Lower lobe of right lung (tissue), 2 donors: ENCODE results near the gene RBM45. TPM values are rescaled to one million over a fixed set of nuclear protein-coding genes. Genes with fewer than 3 reads are reported as not detected.

Experiments used
- ATAC-seq, 2 donors: fragments of 200-7000 bp; cut with Tn5 transposase; one replicate each; pipeline ENCODE4 v1.9.1; 2020 to 2022; ENCODE audit warnings: mild to moderate bottlenecking in 2 of 2, moderate library complexity in 2 of 2
- DNase-seq: peaks from one replicate; pipeline ENCODE4 v3.0.0-alpha.2; 2020
- H3K27ac ChIP-seq: fragments of 200-600 bp; one replicate; pipeline ENCODE4 v1.8.0; 2022
- H3K27me3 ChIP-seq: fragments of 200-600 bp; one replicate; pipeline ENCODE4 v1.8.0; 2022; ENCODE audit warnings: low read depth
- H3K36me3 ChIP-seq: fragments of 200-600 bp; one replicate; pipeline ENCODE4 v1.8.0; 2022; ENCODE audit warnings: mild to moderate bottlenecking
- H3K4me1 ChIP-seq: fragments of 200-600 bp; one replicate; pipeline ENCODE4 v1.8.0; 2022
- H3K4me3 ChIP-seq: fragments of 200-600 bp; one replicate; pipeline ENCODE4 v1.8.0; 2022; ENCODE audit warnings: mild to moderate bottlenecking
- H3K9me3 ChIP-seq: fragments of 200-600 bp; one replicate; pipeline ENCODE4 v1.8.0; 2022
- CTCF ChIP-seq: fragments of 200-600 bp; IDR thresholded peaks from one replicate; pipeline ENCODE4 v1.8.0; 2022; ENCODE audit warnings: antibody characterized with exemption, mild to moderate bottlenecking
- intact Hi-C: fragments of 100-400 bp; cut with DNase I; formaldehyde crosslinking; loops from one replicate; pipeline ENCODE4 v1.11.0; 2022
- long read RNA-seq: library from polyadenylated mRNA; unstranded; transcript quantifications from one replicate; pipeline ENCODE4 v2.0.0, GENCODE V29; 2021
- total RNA-seq: library from RNA; stranded (reverse); fragmentation: NEBNext Ultra II Directional; extraction: Animal tissue kit (Norgen Biotek cat#: 25700); gene quantifications from one replicate; pipeline ENCODE4 v1.2.1, GENCODE V29; 2021
- donor health status: DM: no; HTN: yes; CAD: no; lungs with severe emphysema.

The RBM45 gene
- 11.7 TPM for total RNA-seq
- long read RNA-seq, transcript RBM45-201 (10 exons, 1,785 nt) = major isoform, 8 of 16 reads
- long read RNA-seq, partial matches to known transcripts = 1 of 16 reads
- long read RNA-seq, other reads (novel, unspliced or antisense) = 6 of 16 reads

DNA sequence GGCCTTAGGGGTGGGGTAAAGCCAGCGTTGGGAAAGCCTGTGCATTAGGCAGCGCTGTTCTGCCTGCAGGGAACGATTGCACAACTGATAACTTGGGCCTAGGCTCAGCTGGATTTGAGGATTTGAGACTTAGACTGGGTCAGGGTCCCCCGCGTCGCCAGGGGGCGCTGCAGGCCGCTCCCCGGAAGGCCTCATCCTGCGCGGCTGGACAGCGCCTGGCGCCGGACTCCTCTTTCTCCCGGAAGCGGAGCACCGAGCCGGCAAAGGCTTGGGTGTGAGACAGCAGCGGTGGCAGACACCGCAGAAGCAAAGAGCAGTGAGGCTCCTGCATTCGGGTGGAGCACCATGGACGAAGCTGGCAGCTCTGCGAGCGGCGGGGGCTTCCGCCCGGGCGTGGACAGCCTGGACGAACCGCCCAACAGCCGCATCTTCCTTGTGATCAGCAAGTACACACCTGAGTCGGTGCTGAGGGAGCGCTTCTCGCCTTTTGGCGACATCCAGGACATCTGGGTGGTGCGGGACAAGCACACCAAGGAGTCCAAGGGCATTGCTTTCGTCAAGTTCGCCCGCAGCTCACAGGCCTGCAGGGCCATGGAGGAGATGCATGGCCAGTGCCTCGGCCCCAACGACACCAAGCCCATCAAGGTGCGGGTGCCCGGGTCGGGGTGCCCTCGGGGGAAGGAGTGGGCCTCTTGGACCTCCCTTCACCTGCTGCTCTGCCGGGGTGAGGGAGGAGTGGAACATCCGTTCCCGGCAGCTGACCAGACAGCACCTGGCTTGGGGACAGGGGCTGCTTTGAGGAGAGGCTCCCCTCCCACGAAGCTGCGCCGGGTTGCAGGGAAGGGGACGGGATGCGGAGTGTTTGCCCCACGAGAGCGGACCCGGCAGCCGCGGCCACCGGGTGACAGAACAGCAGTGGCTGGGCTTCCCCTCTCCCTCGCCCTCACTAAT, at the start of gene RBM45:
Gene RBM45 (plus strand): TSS at position 236 of the 951 bp plus-strand sequence. CDS start 110 bp downstream, at position 346.
- ATAC-seq (peak; percentile 99), DNase-seq (peak; percentile 96)
- intact Hi-C loops = no loop called here
- Histone ChIP-seq H3K27ac (peak within 1 kb of the TSS; percentile 78), H3K27me3 (no peaks in the 10 kb centered on the region), H3K36me3 (peaks cover 14% of the 10 kb centered on the region), H3K4me1 (peaks cover 14% of the 10 kb centered on the region), H3K4me3 (peak within 1 kb of the TSS; percentile 85), H3K9me3 (no peaks in the 10 kb centered on the region)
- TF ChIP-seq CTCF = peak; percentile 99

GRCh38 chr2:178066324-178066723, 45.9 kb upstream of the RBM45 start:
- ATAC-seq = no peak
- Histone ChIP-seq H3K4me3 (no peak overlapping the region), H3K4me1 (no peaks in the 10 kb centered on the region), H3K36me3 (no peaks in the 10 kb centered on the region), H3K27me3 (no peaks in the 10 kb centered on the region), H3K9me3 (no peaks in the 10 kb centered on the region), H3K27ac (no peak overlapping the region)
- DNase-seq = no peak
- intact Hi-C loops = no loop called here
- TF ChIP-seq CTCF = no peak

DNA sequence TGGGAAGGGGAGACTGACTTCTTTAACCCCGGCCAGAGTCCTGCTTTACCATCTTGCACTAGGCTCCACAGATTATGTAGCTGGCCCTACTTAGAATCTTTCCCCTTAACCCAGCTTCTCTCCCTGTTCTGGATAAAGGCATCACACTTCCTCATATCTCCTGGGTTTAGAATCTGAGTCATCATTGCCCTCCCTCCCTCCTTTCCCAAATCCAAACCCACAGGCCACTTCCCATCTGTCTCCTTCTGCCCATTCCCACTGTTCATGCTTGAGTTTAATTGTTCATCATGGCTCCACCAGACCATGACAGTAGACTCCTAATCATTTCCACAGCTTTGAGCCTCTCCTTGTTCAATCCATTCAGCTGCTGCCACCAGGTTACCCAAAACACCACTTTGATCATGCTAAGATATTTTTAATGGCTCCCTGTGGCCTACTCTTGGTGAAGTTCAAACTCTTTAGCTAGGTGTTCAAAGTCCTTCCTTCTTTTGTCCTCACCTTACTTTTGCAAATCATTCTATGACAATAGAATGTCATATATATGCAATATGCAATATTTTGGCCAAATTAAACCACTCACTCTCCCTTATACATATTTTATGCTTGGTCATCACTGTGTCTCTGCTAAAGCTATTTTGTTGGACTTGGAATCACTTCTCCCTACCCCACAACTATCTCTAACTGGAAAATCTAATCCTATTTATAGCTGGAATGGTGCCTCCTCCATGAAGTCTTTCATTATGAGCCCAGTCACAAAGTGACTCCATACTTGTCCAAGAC, 45.2 kb upstream of the RBM45 start:
- no peak for ATAC-seq
- Histone ChIP-seq H3K4me3 (no peak overlapping the region), H3K9me3 (no peaks in the 10 kb centered on the region), H3K36me3 (no peaks in the 10 kb centered on the region), H3K27me3 (peaks cover 3% of the 10 kb centered on the region), H3K4me1 (peaks cover under 1% of the 10 kb centered on the region), H3K27ac (no peak overlapping the region)
- DNase-seq = no peak
- TF ChIP-seq CTCF = no peak
- intact Hi-C loops = no loop called here

DNA sequence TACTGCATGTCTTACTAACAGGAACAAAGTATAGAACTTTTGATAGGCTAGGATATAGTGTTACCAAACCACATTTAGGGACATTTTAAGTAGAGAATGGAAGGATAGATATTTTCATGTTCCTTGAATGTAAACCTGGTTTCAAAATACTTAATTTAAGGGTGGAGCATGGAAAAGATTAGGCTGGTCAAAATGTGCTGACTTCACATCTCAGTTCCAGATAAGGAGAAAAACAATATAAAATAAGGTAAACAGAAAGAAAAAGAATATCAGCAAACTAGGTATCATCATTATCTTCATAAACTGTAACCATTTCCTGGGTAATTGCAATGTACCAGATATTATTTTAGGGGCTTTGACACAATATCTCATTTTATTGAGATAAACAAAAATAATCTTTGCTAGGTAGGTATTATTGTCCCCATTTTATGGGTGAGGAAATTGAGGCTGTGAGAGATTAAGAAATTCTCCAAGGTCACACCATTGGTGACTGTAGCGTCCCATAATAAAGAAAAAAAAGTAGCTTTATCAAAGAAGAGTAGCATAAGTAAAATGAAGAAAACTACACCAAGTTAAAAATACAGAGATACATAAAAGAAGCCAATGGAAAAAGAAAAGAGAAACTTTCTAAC, 43.3 kb upstream of the RBM45 start:
- peaks cover 13% of the 10 kb centered on the region for H3K4me1 ChIP-seq
- no peak overlapping the region for H3K27ac ChIP-seq
- no peak for TF ChIP-seq CTCF
- DNase-seq (no peak), ATAC-seq (no peak)
- H3K9me3 ChIP-seq = no peaks in the 10 kb centered on the region
- H3K27me3 ChIP-seq = peaks cover 17% of the 10 kb centered on the region
- intact Hi-C loops = no loop called here
- H3K4me3 ChIP-seq = no peak overlapping the region
- H3K36me3 ChIP-seq = no peaks in the 10 kb centered on the region

DNA sequence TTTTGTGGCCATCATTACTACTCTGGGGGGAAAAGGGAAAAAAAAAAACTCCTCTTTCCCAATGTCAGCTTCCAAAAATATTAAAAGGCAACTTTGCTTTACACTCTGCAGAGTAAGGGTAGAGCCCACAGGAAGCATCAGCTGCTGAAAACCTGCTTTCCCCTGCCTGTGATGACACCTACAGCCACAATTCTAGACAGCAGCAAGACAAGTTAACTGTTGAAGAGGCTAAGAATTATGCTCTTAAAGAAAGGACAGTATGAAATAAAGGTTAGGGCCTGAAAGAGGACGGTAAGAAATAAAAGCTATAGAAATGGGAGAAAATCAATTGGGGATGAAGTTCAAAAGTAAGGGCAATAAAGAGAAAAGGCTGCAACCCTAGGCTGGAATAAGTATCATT, 42.7 kb upstream of the RBM45 start:
- ATAC-seq (no peak), DNase-seq (no peak)
- H3K27me3 ChIP-seq = peaks cover 23% of the 10 kb centered on the region
- intact Hi-C loops = no loop called here
- no peaks in the 10 kb centered on the region for H3K9me3 ChIP-seq
- H3K27ac ChIP-seq = no peak overlapping the region
- peaks cover 13% of the 10 kb centered on the region for H3K4me1 ChIP-seq
- H3K4me3 ChIP-seq = no peak overlapping the region
- H3K36me3 ChIP-seq = no peaks in the 10 kb centered on the region
- no peak for TF ChIP-seq CTCF
